Fibroblast of lung (primary cell): ENCODE data around the gene GLIS1. TPM values are rescaled to one million over a fixed set of nuclear protein-coding genes. Genes with fewer than 3 reads are reported as not detected.

ENCODE experiments used
- DNase-seq, 2 donors: peaks; one replicate each; pipeline versions ENCODE4 v3.0.0 to v3.0.0-alpha.2; 2010; ENCODE audit warnings: low read depth in 2 of 2
- H2AFZ ChIP-seq: 2 replicates; pipeline ENCODE4 v1.5.1; 2012; ENCODE audit warnings: low read length, control low read depth, inconsistent platforms
- H3K27ac ChIP-seq: 2 replicates; pipeline ENCODE4 v1.5.1; 2011; ENCODE audit warnings: low read length, control low read depth; ENCODE audit not compliant: insufficient read depth
- H3K27me3 ChIP-seq: 2 replicates; pipeline ENCODE4 v1.5.1; 2011; ENCODE audit warnings: mild to moderate bottlenecking, low read length; ENCODE audit not compliant: control insufficient read depth, insufficient read depth
- H3K36me3 ChIP-seq: 2 replicates; pipeline ENCODE4 v1.5.1; 2011; ENCODE audit warnings: low read length; ENCODE audit not compliant: control insufficient read depth, insufficient read depth
- H3K4me1 ChIP-seq: 2 replicates; pipeline ENCODE4 v1.5.1; 2011; ENCODE audit warnings: low read length; ENCODE audit not compliant: control insufficient read depth, insufficient read depth; ENCODE audit errors: extremely low read depth
- H3K4me2 ChIP-seq: 2 replicates; pipeline ENCODE4 v1.5.1; 2011; ENCODE audit warnings: low read length, control low read depth; ENCODE audit not compliant: insufficient read depth; ENCODE audit errors: extremely low read depth
- H3K4me3 ChIP-seq, 4 experiments: fragments of 200-600 bp in 1 of 4; sonication (generic) in 1 of 4; replicated peaks in 1 of 4; 2 replicates each; pipeline ENCODE4 v1.5.1; 2011 to 2016; ENCODE audit warnings: low read length in 4 of 4, low read depth in 3 of 4, mild to moderate bottlenecking in 3 of 4, control low read depth in 2 of 4, inconsistent platforms in 1 of 4, mixed read lengths in 1 of 4; ENCODE audit not compliant: insufficient read depth in 1 of 4; ENCODE audit errors: control extremely low read depth in 1 of 4
- H3K79me2 ChIP-seq: 2 replicates; pipeline ENCODE4 v1.5.1; 2012; ENCODE audit warnings: mild to moderate bottlenecking, low read length, inconsistent platforms; ENCODE audit not compliant: control insufficient read depth, insufficient read depth
- H3K9ac ChIP-seq: 2 replicates; pipeline ENCODE4 v1.5.1; 2011; ENCODE audit warnings: mild to moderate bottlenecking, low read length, control low read depth; ENCODE audit not compliant: insufficient read depth
- H3K9me3 ChIP-seq: 2 replicates; pipeline ENCODE4 v1.5.1; 2012; ENCODE audit warnings: low read depth, low read length; ENCODE audit not compliant: control insufficient read depth, insufficient read depth
- H4K20me1 ChIP-seq: 2 replicates; pipeline ENCODE4 v1.5.1; 2011; ENCODE audit warnings: low read length; ENCODE audit not compliant: control insufficient read depth, insufficient read depth; ENCODE audit errors: extremely low read depth
- EZH2 ChIP-seq: IDR thresholded peaks from 2 replicates; pipeline ENCODE4 v1.5.1; 2012; ENCODE audit warnings: low read length, control low read depth, mild to moderate bottlenecking; ENCODE audit errors: missing control alignments
- polyA plus RNA-seq, 2 donors: library from polyadenylated mRNA; depleted of rRNA in 1 of 2; stranded (reverse) in 1 of 2; unstranded in 1 of 2; fragments of >200 nt; gene quantifications; 2 replicates each; pipeline ENCODE4 v1.2.1, GENCODE V29; 2011 to 2012; ENCODE audit warnings: missing spikeins in 1 of 2
- total RNA-seq: library from RNA; depleted of rRNA; stranded (reverse); fragments of >200 nt; gene quantifications from 2 replicates; pipeline ENCODE4 v1.2.1, GENCODE V29; 2014
- TF ChIP-seq, protein P1 (sequence below), 2 donors: IDR thresholded peaks in 1 of 2; conservative IDR thresholded peaks in 1 of 2; 1 replicate in 1 of 2; 2 replicates in 1 of 2; pipeline ENCODE4 v1.5.1; 2011 to 2012; ENCODE audit warnings: low read length in 2 of 2, control low read depth in 1 of 2, inconsistent platforms in 1 of 2, low read depth in 1 of 2, mild to moderate bottlenecking in 1 of 2

The GLIS1 gene
- total and polyA plus RNA-seq, 2 donors (not counting 1 experiment from before 2014, with no cell fraction given), result under 0.01 to 0.05 TPM

DNA sequence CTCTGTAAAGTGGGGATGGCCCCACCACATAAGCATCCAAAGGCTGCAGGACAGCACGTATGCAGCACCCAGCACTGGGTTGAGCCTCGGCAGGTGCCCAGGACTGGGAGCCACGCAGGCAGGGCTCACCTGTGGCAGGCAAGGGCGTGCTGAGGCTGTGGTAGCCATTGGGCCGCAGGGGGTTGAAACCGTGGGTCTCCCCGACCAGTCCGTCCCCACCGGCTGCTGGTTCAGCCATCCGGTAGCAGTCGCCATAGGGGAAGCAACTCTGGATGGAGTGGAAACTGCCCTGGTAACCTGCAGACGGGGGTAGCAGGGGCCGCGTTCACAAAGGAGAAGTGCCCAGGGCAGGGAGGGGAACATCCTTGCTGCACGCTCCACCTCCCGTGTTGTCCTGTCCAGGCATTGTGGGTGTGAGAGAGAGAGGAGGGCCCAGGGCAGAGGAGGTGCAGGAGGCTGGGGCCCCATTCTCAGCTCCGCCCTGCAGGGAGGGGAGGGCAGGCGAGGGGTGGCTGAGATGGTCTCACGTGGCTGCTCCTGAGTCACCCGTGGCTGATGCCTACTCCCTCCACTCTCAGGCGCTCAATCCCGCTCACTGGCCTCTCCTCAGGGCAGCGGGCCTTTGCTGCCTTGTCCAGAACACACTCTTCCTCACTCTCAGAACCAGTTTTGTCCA, 229.8 kb downstream of the GLIS1 start:
- Histone ChIP-seq H3K9ac (no peak overlapping the region), H2AFZ (no peak overlapping the region), H3K27me3 (no peaks in the 10 kb centered on the region), H3K9me3 (no peaks in the 10 kb centered on the region), H4K20me1 (no peaks in the 10 kb centered on the region), H3K27ac (no peak overlapping the region), H3K36me3 (no peaks in the 10 kb centered on the region), H3K4me3 (no peak overlapping the region), H3K4me1 (no peaks in the 10 kb centered on the region), H3K4me2 (no peak overlapping the region), H3K79me2 (no peaks in the 10 kb centered on the region)
- TF ChIP-seq, protein P1, sequence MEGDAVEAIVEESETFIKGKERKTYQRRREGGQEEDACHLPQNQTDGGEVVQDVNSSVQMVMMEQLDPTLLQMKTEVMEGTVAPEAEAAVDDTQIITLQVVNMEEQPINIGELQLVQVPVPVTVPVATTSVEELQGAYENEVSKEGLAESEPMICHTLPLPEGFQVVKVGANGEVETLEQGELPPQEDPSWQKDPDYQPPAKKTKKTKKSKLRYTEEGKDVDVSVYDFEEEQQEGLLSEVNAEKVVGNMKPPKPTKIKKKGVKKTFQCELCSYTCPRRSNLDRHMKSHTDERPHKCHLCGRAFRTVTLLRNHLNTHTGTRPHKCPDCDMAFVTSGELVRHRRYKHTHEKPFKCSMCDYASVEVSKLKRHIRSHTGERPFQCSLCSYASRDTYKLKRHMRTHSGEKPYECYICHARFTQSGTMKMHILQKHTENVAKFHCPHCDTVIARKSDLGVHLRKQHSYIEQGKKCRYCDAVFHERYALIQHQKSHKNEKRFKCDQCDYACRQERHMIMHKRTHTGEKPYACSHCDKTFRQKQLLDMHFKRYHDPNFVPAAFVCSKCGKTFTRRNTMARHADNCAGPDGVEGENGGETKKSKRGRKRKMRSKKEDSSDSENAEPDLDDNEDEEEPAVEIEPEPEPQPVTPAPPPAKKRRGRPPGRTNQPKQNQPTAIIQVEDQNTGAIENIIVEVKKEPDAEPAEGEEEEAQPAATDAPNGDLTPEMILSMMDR (conservative IDR thresholded peaks at IDR 0.05 in 1 of 2, IDR thresholded peaks at IDR 0.05 in 1 of 2; ENCODE audit: low read depth in 1 of 2, low read length in 2 of 2), result no peak
- no peak for TF ChIP-seq EZH2
- DNase-seq, result peak; percentile 55 to 63

DNA sequence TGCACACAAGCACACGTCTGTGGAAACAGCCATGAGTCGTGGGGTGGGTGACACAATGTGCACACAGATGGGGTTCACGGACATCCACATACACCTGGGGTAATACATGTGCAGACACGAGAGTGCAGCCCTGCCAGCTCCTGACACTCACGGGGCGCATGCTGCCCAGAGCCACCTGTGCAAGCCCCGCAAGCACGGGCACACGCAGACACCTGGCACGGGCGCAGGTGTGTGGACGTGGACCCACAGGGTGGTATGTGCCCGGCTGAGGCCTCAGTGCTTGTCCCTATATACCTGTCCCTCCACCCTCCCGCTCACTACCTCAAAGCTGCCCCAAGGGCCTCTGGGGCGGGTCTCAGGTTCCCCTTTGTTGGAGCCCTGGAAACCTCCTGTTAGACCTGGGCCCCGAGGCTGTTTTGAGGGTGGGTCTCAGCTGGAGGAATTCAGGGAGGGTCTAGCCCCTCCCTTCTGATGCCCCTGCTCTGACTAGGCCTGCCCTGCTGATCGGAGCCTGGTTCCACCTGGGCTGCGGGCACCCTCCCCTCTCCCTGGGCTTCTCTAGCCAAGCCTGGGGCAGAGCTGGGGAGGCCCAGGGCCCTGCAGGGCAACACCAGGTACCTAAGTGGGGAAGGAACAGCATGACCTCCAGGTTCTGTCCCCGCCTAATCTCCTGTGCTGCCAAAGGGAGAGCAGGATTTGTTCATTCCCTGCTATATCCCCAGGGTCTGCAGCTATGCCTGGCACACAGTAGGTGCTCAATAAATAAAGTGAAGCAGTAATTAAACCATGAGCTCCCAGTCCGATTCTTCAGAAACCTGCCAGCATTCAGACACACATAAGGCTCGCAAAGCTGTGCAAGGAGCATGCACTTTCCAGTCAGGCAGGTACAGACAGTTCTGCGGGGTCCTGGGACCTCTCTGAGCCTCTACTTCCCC, 230.6 kb downstream of the GLIS1 start:
- no peaks in the 10 kb centered on the region for H4K20me1 ChIP-seq
- DNase-seq, result no peak
- H3K4me1 ChIP-seq, result no peaks in the 10 kb centered on the region
- TF ChIP-seq, protein P1 (conservative IDR thresholded peaks at IDR 0.05 in 1 of 2, IDR thresholded peaks at IDR 0.05 in 1 of 2; ENCODE audit: low read depth in 1 of 2, low read length in 2 of 2), result no peak
- no peak for TF ChIP-seq EZH2
- H3K4me2 ChIP-seq, result no peak overlapping the region
- no peak overlapping the region for H2AFZ ChIP-seq
- H3K27ac ChIP-seq, result no peak overlapping the region
- H3K9me3 ChIP-seq, result no peaks in the 10 kb centered on the region
- H3K9ac ChIP-seq, result no peak overlapping the region
- H3K27me3 ChIP-seq, result no peaks in the 10 kb centered on the region
- no peak overlapping the region for H3K4me3 ChIP-seq
- no peaks in the 10 kb centered on the region for H3K36me3 ChIP-seq
- no peaks in the 10 kb centered on the region for H3K79me2 ChIP-seq

DNA sequence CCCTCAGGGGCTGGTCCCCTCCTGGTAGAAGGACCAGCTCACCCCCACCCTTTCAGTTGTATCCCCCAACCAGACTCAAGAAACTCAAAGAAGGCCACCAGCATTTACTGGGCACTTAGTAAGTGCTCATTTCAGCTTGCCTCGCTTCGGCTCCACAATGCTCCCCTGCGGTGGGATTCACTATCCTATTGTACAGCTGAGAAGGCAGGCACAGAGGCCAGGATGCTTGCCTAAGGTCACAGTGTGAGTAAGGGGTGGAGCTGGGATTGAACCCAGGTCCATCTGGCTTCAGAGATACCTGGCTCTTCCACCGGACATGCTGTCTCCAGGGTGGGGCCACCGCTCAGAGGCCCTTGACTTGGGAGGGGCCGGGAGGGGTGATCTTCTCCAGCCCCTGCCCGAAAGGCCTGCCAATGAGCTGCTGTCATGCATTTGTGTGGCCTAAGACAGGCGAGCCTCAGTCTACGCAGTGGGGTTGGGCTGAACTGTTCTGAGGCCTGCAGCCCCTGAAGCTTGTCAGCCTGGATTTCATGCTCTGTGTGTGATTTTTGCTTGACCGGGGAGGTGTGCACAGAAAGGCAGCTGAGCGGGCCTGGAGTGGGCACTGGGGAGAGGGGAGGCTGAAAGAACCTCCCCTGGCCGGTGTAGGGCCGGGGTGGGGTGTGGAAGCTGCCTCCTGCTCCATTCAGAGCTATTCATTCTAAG, 231.7 kb downstream of the GLIS1 start:
- DNase-seq, result no peak
- Histone ChIP-seq H3K4me2 (no peak overlapping the region), H3K4me1 (no peaks in the 10 kb centered on the region), H3K9me3 (no peaks in the 10 kb centered on the region), H4K20me1 (no peaks in the 10 kb centered on the region), H3K27me3 (no peaks in the 10 kb centered on the region), H3K9ac (no peak overlapping the region), H2AFZ (no peak overlapping the region), H3K79me2 (no peaks in the 10 kb centered on the region), H3K4me3 (no peak overlapping the region), H3K27ac (no peak overlapping the region), H3K36me3 (no peaks in the 10 kb centered on the region)
- TF ChIP-seq EZH2, result no peak
- TF ChIP-seq, protein P1 (conservative IDR thresholded peaks at IDR 0.05 in 1 of 2, IDR thresholded peaks at IDR 0.05 in 1 of 2; ENCODE audit: low read depth in 1 of 2, low read length in 2 of 2), result no peak
